Activated CD8-positive, alpha-beta memory T cell treated with anti-CD3 and anti-CD28 coated beads for 1 hour (primary cell): ENCODE measurements around the gene DDX42.
"Not testable (repeated sequence)": the region's sequence is repeated elsewhere in the genome, so short reads cannot be mapped to it uniquely, and the experiment has no call there.

Source experiments
- DNase-seq, 2 donors: peaks; one replicate each; pipeline ENCODE4 v3.0.0-alpha.2; 2020; ENCODE audit warnings: low read depth in 1 of 2; ENCODE audit errors: extremely low read depth in 1 of 2

Gene DDX42

GRCh38 chr17:63866625-63867024 lies 92.7 kb downstream of the DDX42 start:
- not testable (repeated sequence) for DNase-seq
